GM18502 (cell line): Measurements from ENCODE around the gene FEZ2.

Experiments used
- ATAC-seq: cut with Tn5 transposase; IDR thresholded peaks from one replicate; pipeline ENCODE4 v1.9.1; 2021; ENCODE audit warnings: mild to moderate bottlenecking; ENCODE audit not compliant: unreplicated experiment, poor library complexity

Gene FEZ2

GRCh38 chr2:36564377-36564930 is 33.5 kb downstream of the FEZ2 start:
- no peak for ATAC-seq

GRCh38 chr2:36562973-36563532 is 34.9 kb downstream of the FEZ2 start:
- ATAC-seq, result no peak

GRCh38 chr2:36562240-36562639 is 35.7 kb downstream of the FEZ2 start:
- no peak for ATAC-seq

- ATAC-seq, result no peak
Measured at GRCh38 chr2:36561237-36561944, 36.6 kb downstream of the FEZ2 start.

- ATAC-seq, result no peak
Measured at GRCh38 chr2:36560726-36561125, 37.2 kb downstream of the FEZ2 start.

- no peak for ATAC-seq
Measured at GRCh38 chr2:36559221-36559942, 38.6 kb downstream of the FEZ2 start.

- ATAC-seq, result no peak
Measured at GRCh38 chr2:36556842-36557241, 41.1 kb downstream of the FEZ2 start.

GRCh38 chr2:36555789-36556188 is 42.2 kb downstream of the FEZ2 start:
- ATAC-seq, result no peak

GRCh38 chr2:36554531-36554930 is 43.4 kb downstream of the FEZ2 start:
- ATAC-seq, result no peak

GRCh38 chr2:36553683-36554082 is 44.3 kb downstream of the FEZ2 start:
- ATAC-seq, result no peak

- ATAC-seq, result no peak
Measured at GRCh38 chr2:36550006-36550405, 48.0 kb downstream of the FEZ2 start.

GRCh38 chr2:36549165-36549574 is 48.8 kb downstream of the FEZ2 start:
- ATAC-seq, result no peak

- ATAC-seq, result no peak
Measured at GRCh38 chr2:36547906-36548305, 50.1 kb downstream of the FEZ2 start.

- no peak for ATAC-seq
Measured at GRCh38 chr2:36545871-36546416, 52.0 kb downstream of the FEZ2 start.

- ATAC-seq, result no peak
Measured at GRCh38 chr2:36544638-36545338, 53.2 kb downstream of the FEZ2 start.

- no peak for ATAC-seq
Measured at GRCh38 chr2:36541891-36542595, 55.9 kb downstream of the FEZ2 start.

- no peak for ATAC-seq
Measured at GRCh38 chr2:36540986-36541754, 56.8 kb downstream of the FEZ2 start.

GRCh38 chr2:36539631-36540030 is 58.3 kb downstream of the FEZ2 start:
- ATAC-seq, result no peak

- no peak for ATAC-seq
Measured at GRCh38 chr2:36538335-36538734, 59.6 kb downstream of the FEZ2 start.
